ENCODE measurements around the gene NLE1.

GRCh38 chr17:35167046-35167445 is 24.9 kb upstream of the NLE1 start:
- TF ChIP-seq CTCF (conservative IDR thresholded peaks at IDR 0.05; ENCODE audit: low read depth, low read length) (no peak), EZH2 (IDR thresholded peaks at IDR 0.05; ENCODE audit: borderline replicate concordance, low read depth, low read length, poor library complexity, severe bottlenecking) (no peak)
